HG02623 (cell line): ENCODE results near the gene RAB30.

Experiments used
- ATAC-seq: cut with Tn5 transposase; IDR thresholded peaks from one replicate; pipeline ENCODE4 v1.9.1; 2021; ENCODE audit warnings: moderate library complexity; ENCODE audit not compliant: unreplicated experiment

The RAB30 gene

GRCh38 chr11:83071567-83072349, at the start of gene RAB30:
RAB30 (minus strand) TSS chr11:83071897; CDS start chr11:82997316, 74,581 bp downstream.
- ATAC-seq = peak; percentile 97

- ATAC-seq = no peak
Measured at GRCh38 chr11:83120327-83120726, 48.6 kb upstream of the RAB30 start.

- ATAC-seq = no peak
Measured at GRCh38 chr11:83119216-83119615, 47.5 kb upstream of the RAB30 start.

- ATAC-seq = no peak
Measured at GRCh38 chr11:83118814-83119213, 47.1 kb upstream of the RAB30 start.

- no peak for ATAC-seq
Measured at GRCh38 chr11:83116015-83116641, 44.4 kb upstream of the RAB30 start.

GRCh38 chr11:83115551-83115950, 43.9 kb upstream of the RAB30 start:
- no peak for ATAC-seq

- no peak for ATAC-seq
Measured at GRCh38 chr11:83115026-83115425, 43.3 kb upstream of the RAB30 start.

GRCh38 chr11:83112886-83113285, 41.2 kb upstream of the RAB30 start:
- no peak for ATAC-seq

- no peak for ATAC-seq
Measured at GRCh38 chr11:83105168-83105567, 33.5 kb upstream of the RAB30 start.

- ATAC-seq = no peak
Measured at GRCh38 chr11:83102834-83103233, 31.1 kb upstream of the RAB30 start.

GRCh38 chr11:83097429-83098075, 25.9 kb upstream of the RAB30 start:
- no peak for ATAC-seq

- no peak for ATAC-seq
Measured at GRCh38 chr11:83093634-83094033, 21.9 kb upstream of the RAB30 start.

GRCh38 chr11:83092488-83093384, 21.0 kb upstream of the RAB30 start:
- ATAC-seq = no peak

GRCh38 chr11:83088965-83089364, 17.3 kb upstream of the RAB30 start:
- ATAC-seq = no peak

GRCh38 chr11:83087035-83087434, 15.3 kb upstream of the RAB30 start:
- ATAC-seq = no peak

- no peak for ATAC-seq
Measured at GRCh38 chr11:83079820-83080219, 8.1 kb upstream of the RAB30 start.

GRCh38 chr11:83078269-83078668, 6.6 kb upstream of the RAB30 start:
- ATAC-seq = no peak

GRCh38 chr11:83073884-83074283, 2.2 kb upstream of the RAB30 start:
- ATAC-seq = no peak

- no peak for ATAC-seq
Measured at GRCh38 chr11:83073258-83073657, 1.6 kb upstream of the RAB30 start.

- ATAC-seq = no peak
Measured at GRCh38 chr11:83072350-83073242, 899 bp upstream of the RAB30 start.
